ENCODE measurements around the gene ATL3.

GRCh38 chr11:63622323-63622722 is 48.9 kb downstream of the ATL3 start:
- TF ChIP-seq CTCF (IDR thresholded peaks at IDR 0.05; ENCODE audit: borderline replicate concordance, extremely low read depth, low read length, poor library complexity, severe bottlenecking) (no peak), EZH2 (IDR thresholded peaks at IDR 0.05; ENCODE audit: borderline replicate concordance, low read depth, low read length, severe bottlenecking) (no peak)
